ENCODE results near the gene RSPRY1.
"Not testable (repeated sequence)": the region's sequence is repeated elsewhere in the genome, so short reads cannot be mapped to it uniquely, and the experiment has no call there.

The RSPRY1 gene

GRCh38 chr16:57255686-57256415 lies 69.7 kb downstream of the RSPRY1 start:
- DNase-seq (ENCODE audit: low read depth in 3 of 3) = no peak

DNA sequence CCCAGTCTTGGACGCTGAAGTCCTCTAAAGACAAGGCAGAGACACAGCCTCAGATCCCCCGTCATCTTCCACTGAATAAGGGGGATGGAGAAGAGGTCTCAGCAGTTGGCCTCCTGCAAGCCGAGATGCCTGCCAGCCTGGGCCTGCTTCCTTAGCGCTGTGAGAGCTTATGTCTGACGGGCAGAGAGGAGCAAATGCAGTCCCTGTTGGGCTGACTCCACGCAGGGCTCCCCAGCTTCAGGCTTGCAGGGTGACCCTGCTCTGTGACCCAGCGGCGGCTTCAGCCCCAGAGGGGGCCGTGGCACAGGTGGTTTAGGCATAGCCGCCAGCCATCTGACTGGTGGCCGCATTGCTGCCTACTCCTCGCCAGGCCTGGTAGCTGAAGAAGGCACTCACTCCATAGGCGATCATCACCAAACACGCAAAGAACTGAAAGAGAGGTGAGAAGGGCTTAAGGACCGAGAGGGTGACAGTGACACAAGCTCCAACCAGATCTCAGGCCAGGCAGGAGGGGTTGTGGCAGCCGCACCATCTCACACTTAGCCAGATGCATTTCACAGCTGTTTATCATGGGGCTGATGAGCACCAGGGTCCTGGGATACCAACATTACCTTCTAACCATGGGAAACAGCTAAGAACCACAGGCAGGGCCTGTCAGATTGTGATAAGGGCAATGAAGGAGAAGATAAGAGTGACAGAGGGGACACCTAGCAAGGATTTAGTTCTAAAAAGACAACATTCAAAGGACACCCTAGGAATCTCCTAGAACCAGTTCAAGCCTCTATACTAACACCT lies 70.7 kb downstream of the RSPRY1 start:
- DNase-seq (ENCODE audit: low read depth in 3 of 3) = no peak

DNA sequence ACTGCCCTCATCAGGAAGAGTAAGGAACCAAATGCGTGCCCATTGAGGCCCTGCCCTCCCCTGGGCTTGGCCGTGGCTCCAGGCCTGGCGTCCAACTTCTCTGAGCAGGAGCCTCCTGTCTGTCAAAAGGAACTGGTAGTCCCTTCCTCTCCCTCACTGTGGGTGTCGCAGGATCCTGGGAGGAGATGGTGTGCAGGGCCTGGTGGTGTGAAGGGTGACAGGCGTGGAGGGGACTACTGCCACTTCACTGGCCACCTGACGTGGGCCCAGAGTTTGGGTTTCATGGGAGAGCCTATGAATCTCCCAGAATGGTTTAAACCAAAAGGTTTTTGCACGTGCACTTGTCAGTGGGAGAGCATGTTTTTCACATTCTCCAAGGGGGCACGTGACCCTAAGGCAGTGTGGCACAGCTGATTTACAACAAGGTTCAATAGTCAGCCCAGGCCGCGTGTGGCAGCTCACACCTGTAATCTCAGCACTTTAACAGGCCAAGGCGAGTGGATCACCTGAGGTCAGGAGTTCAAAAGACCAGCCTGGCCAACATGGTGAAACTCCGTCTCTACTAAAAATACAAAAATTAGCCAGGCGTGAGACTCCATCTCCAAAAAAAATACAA lies 71.4 kb downstream of the RSPRY1 start:
- no peak for DNase-seq (ENCODE audit: low read depth in 3 of 3)

DNA sequence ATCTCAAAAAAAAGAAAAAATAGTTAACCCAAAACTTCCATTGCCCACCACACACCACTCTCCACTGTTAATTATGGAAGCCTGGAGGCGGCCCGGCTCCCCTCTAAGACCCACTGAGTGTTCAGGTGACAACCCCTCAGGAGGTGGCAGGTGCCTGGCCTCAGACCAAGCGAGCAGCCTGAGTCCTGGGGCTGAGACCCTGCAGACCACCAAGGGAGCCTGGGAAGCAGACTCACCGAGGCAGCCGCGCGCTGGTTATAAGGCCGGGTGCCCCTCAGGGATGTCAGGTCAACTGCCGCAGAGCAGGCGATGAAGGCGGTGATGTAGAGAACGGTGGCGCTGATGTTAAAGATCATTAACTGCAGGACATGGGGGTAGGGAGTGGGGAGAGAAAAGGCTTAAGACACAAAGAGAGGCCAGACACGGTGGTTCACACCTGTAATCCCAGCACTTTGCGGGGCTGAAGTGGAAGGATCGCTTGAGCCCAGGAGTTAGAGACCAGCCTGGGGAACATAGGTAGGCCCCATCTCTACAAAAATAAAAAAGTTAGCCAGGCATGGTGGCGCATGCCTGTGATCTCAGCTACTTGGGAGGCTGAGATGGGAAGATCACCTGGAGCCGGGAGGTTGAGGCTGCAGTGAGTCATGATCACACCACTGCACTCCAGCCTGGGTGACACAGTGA lies 72.2 kb downstream of the RSPRY1 start:
- DNase-seq (ENCODE audit: low read depth in 3 of 3) = no peak

DNA sequence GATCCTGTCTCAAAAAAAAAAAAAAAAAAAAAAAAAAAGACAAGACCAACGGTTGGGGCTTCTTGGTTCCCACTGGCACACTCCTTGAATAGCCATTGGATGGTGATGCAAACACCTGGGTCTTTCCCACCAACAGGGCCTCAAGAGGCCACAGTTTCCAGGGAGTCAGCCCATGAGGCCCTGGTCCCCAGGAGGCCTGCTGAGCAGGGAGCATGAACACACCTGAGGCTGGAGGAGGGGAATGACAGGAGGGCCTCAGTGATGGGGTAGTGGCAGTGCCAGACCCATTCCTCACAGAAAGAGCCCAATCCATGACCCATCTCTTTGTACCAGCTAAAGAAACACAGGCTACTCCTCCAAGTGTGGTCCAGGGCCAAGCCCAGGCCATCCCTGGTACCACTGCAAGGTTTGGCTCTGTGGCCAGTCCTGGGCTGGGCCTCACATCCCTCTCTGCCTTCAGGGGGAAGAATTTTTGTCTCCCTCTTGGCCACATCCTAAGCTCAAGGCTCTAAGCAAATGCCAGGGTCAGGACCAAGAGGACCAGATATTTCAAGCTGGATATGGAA lies 72.9 kb downstream of the RSPRY1 start:
- no peak for DNase-seq (ENCODE audit: low read depth in 3 of 3)

- DNase-seq (ENCODE audit: low read depth in 3 of 3) = no peak
These were observed 74.3 kb downstream of the RSPRY1 start for GRCh38 chr16:57260294-57260929.

GRCh38 chr16:57261806-57262205 lies 75.7 kb downstream of the RSPRY1 start:
- DNase-seq (ENCODE audit: low read depth in 3 of 3) = no peak

GRCh38 chr16:57262841-57263540 lies 76.9 kb downstream of the RSPRY1 start:
- no peak for DNase-seq (ENCODE audit: low read depth in 3 of 3)

DNA sequence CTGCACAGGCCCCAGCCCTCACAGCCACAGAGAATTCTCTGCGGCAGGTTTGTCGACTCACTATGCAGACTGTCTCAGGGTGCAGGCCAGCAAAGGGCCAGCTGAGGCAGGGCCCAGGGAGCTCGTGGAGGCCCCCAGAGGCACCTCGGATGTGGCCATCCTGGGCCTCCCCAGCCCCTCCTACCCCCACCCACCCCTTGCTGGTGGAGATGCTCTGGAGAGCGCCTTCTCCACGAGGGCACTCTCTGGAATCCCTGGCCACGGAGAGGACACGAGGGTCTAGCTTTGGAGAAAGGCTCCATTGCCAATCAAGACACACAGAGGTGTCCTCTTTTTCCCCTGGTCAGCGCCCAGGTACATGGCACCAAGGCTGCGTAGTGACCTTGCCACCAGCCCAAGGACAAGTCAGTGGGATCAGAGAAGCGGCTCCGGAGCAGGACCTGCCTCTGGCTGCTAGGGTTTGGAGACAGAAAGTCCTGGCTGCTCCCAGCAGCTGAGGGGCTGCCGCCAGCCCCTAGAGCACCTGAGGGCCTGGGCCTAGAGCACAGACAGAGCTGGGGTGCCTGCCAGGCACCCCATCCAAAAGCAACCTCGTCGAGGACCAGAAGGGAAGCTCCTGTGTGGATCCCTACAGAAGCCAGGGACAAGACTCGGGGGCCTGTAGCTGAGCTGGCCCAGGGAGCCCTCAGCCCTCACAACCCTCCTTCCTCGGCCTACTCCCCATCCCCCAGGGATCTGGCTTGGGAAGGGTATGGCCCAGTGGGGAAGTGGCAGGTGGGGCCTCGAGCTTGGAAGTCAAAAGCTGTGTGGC lies 77.6 kb downstream of the RSPRY1 start:
- DNase-seq (ENCODE audit: low read depth in 3 of 3) = no peak

GRCh38 chr16:57264381-57264780 lies 78.3 kb downstream of the RSPRY1 start:
- DNase-seq (ENCODE audit: low read depth in 3 of 3) = no peak

DNA sequence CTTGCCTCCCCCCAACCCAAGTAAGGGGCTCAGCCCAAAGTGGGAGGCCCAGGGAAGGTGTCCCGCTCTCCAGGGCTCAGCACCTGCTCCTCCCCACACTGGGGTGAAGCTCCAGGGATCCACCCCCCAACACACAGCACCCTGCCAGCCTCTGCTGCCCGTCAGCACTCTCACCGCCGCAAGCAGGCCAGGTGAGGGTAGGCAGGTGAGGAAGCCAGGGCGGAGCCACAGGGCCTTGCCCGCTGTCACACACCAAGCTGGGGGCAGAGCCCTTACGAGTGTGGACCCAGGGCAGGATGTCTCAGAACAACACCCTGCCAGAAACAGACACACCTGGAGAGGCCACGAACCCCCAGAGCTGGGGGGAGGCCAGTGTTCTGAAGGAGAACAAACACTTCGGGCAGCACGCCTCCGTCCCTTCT lies 78.8 kb downstream of the RSPRY1 start:
- no peak for DNase-seq (ENCODE audit: low read depth in 3 of 3)

GRCh38 chr16:57265850-57266530 lies 79.9 kb downstream of the RSPRY1 start:
- no peak for DNase-seq (ENCODE audit: low read depth in 3 of 3)

DNA sequence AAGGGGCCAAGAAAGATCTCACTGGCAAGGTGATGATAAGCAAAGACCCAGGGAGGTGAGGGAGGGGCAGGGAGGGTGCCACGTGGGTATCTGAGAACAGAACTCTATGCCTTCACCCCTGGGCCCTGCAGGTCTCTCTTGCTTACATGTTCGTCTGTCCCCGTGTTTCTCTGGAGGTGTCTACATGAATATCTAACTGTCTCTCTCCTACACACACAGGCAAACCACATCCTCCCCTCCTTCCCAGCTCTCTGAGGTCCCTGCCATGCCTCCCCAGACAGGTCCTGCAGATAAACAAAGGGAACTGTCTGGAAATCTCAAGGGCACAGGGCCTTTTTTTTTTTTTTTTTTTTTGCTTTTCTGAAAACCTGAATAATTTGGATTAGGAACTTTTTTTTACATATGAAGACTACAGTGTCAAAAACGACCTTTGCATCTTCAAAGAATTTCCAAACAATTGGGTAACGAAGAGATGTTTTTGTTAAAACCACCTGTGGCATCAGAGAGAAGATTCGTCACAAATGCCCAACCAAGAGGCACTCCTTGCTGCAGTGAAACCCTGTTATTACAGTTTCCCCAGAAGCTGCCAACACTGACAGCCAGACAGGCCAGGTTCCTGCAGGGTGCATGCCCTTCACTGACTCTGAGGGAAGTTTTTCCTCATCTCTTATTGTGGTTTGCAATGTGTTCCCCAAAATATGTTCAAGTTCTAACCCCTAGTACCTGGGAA lies 80.6 kb downstream of the RSPRY1 start:
- no peak for DNase-seq (ENCODE audit: low read depth in 3 of 3)

GRCh38 chr16:57267343-57267742 lies 81.2 kb downstream of the RSPRY1 start:
- not testable (repeated sequence) for DNase-seq (ENCODE audit: low read depth in 3 of 3)

- DNase-seq (ENCODE audit: low read depth in 3 of 3) = no peak
These were observed 83.0 kb downstream of the RSPRY1 start for GRCh38 chr16:57268804-57269800.

DNA sequence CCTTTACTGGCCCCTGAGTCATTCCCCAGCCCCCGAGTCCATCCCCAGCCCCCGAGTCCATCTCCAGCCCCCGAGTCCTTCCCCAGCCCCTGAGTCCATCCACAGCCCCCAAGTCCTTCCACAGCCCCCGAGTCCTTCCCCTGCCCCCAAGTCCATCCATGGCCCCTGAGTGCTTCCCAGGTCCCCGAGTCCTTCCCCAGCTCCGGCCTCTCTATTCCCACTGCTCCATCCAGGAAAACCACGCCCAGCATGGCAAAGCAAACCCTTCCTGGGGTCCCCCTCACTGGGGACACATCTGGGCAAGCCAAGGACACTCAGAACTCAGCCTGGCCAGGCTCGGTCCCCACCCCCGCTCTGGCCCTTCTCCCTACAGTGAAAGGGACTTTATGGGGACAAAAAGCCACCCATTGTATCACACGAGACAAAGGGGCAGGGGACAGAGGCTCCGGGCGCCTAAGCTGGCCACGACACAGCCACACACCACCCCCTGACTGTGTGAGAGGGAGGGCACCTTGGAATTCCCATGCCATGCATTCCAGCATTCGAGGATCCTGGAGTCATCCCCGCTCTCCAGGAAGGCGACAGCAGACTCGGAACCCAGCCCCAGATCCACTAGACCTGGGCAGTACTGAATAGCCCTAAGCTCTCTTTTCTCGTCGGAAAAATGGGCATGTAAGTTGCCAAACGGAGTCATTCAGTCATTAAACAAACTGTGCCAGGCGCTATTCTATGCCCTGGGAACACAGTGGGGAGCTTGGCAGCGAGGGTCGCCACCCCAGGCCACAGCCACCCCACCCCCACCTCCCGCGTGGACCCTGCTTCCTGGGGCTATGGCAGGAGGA lies 84.3 kb downstream of the RSPRY1 start:
- no peak for DNase-seq (ENCODE audit: low read depth in 3 of 3)

GRCh38 chr16:57271063-57271345 lies 84.9 kb downstream of the RSPRY1 start:
- no peak for DNase-seq (ENCODE audit: low read depth in 3 of 3)
